GM12891 (cell line): ENCODE results near the gene GRXCR2.

ENCODE experiments used
- POLR2A ChIP-seq: IDR thresholded peaks from 2 replicates; pipeline ENCODE4 v1.6.1; 2011; ENCODE audit warnings: low read depth, low read length, control low read depth
- POLR2AphosphoS5 ChIP-seq: IDR thresholded peaks from 2 replicates; pipeline ENCODE4 v1.6.1; 2011; ENCODE audit warnings: low read depth, low read length, control low read depth
- TAF1 ChIP-seq: IDR thresholded peaks from 2 replicates; pipeline ENCODE4 v1.6.1; 2011; ENCODE audit warnings: low read depth, low read length, control low read depth

GRCh38 chr5:145920542-145921210 lies 47.9 kb upstream of the GRXCR2 start:
- no peak for TF ChIP-seq TAF1
- TF ChIP-seq POLR2AphosphoS5: no peak
- TF ChIP-seq POLR2A: no peak
